GM21786 (cell line): ENCODE measurements around the gene TDP1.
"Not testable (repeated sequence)": the region's sequence is repeated elsewhere in the genome, so short reads cannot be mapped to it uniquely, and the experiment has no call there.

Source experiments
- ATAC-seq: cut with Tn5 transposase; IDR thresholded peaks from one replicate; pipeline ENCODE4 v1.9.1; 2021; ENCODE audit not compliant: unreplicated experiment

Gene TDP1

DNA sequence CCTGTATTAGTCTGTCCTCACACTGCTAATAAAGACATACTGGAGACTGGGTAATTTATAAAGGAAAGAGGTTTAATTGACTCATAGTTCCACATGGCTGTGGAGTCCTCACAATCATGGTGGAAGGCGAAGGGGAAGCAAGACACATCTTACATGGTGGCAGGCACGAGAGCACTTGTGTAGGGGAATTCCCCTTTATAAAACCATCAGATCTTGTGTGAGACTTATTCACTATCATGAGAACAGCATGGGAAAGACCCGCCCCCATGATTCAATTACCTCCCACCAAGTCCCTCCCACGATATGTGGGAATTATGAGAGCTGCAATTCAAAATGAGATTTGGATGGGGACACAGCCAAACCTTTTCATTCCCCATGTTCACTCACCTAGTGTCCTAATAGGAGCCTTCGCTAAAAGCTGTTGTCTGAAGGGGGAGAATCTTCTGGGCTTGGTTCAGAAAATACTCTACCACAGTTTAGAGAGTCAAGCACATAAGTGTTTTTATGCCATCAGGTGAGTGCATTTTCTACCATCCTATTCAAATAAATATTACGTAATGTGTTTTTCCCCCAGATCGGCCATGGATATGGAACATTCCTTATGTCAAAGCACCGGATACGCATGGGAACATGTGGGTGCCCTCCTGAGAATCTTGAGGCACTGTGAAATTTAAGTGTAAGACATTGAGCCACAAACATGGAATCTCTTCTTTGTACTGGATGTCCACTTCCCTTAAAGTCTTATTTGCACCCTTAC is 86.9 kb downstream of the TDP1 start:
- no peak for ATAC-seq

GRCh38 chr14:90045616-90046015 is 89.9 kb downstream of the TDP1 start:
- no peak for ATAC-seq

DNA sequence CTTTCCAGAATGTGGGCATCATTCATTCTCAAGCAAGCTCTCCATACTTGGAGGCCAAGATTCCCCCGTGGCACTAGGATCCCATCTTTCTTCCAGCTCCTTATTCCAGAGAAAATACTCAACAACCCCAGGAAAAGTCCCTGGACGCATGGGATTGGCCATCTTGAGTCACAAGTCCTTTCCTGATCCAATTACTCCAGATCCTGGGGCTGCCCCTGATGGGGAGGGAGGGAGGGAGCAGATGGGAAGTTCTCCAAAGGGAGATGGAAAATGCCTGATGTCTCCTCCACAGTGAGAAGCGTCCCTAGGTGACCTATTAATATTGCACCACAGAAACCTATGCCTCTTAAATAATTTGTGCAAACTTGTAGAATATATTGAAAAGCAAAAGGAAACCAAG is 93.7 kb downstream of the TDP1 start:
- ATAC-seq, result no peak

DNA sequence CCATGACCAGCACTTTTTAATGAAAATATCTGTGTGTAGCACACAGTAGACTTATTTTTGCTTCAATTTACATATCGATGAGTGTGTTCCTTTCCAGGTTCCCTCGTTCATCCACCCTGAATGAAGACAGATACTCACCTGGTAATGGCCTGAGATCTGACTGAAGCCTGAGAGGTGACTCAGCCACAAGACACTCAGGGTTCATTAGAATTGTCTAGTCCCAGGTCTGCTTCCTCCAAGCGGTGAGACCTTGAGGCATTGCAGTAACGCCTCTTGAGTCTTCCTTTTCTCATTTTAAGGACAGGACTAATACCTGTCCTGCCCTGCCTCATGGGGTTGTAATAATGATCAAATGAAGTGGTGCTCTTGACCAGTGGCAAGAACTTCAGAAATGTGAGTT is 94.5 kb downstream of the TDP1 start:
- no peak for ATAC-seq

DNA sequence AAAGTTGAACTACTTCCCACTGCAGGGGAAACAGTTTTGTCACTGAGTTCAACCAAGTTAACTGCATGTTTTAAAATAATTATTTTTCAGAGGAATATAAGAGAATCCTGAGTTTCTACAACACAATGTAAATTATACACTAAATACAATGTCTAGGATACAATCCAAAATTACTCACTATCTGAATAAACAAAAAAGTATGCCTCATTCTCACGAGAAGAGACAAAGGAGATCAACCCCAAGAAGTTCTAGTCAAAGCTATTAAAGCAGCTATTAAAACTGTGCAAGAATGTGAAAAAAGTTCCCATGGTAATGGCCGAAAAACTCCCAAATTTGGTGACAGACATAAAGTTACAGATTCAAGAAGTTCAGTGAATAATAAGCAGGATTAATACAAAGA is 97.3 kb downstream of the TDP1 start:
- no peak for ATAC-seq

DNA sequence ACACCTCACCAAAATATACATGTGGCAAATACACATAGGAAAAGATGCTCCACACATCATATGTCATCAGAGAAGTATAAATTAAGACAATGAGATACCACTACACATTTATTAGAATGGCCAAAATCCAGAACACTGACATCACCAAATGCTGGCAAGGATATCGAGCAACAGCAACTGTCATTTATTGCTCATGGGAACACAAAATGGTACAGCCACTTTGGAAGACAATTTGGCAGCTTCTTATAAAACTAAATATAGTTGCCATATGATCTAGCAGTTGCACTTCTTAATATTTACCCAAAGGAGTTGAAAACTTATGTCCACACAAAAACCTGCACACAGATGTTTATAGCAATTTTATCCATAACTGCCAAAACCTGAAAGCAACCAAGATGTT is 99.1 kb downstream of the TDP1 start:
- no peak for ATAC-seq

DNA sequence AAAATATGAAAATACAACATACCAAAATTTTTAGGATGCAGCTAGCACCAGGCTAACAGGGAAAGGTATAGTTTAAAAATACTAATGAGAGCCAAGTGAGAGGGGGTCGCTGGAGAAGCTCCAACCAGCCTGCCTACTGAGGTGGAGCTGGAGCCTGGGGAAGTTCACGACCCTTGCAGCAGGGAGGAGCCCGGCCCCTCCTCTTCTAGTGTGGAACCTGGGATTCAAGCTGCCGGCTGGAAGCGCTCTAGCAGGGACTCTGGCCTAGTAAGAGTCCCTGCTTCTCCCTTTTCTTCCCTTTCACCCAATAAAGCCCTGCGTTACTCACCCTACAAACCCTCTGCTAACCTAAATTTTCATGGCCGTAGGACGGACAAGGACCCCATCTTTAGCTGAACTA is 101.1 kb downstream of the TDP1 start:
- no peak for ATAC-seq

GRCh38 chr14:90058876-90059458 is 103.2 kb downstream of the TDP1 start:
- ATAC-seq, result no peak

- peak; percentile 54 for ATAC-seq
These were observed 104.7 kb downstream of the TDP1 start for GRCh38 chr14:90060312-90060964.

DNA sequence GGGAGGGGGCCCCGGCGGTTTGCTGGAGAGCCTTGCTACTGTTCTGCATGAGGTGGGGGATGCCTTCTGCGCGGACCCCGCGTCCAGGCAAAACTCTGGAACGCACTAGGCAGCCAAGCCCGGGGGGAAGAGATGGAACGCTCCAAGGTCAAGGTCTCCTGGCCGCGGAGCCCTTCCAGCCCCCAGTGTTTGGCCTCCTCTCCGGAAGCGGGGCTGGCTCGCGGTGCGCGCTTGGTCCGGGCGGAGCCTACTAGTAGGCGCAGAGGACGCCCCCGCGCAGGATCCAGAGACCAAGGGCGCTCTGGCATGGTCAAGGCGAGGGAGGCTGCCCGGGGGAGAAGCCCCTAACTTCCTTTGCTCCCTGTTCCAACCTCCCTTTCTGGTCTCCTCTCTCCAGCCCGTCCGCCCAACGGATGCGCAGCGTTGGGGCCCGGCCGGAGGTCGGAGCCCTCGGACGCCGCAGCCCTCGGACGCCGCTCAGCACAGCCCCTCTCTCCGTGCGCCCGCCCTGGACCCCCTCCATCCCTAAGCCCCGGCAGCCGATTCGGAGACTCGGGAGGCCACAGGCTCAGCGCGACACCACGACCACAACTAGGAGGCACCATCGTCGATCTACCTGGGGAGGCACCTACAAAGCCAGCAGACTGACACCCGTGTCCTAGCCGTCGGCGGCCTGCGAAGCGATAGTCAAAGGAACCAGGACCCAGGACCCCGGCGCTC is 105.4 kb downstream of the TDP1 start:
- no peak for ATAC-seq

- no peak for ATAC-seq
These were observed 106.0 kb downstream of the TDP1 start, which contains the start of gene KCNK13 for GRCh38 chr14:90061685-90062126. Gene KCNK13, plus strand, starts transcription at chr14:90061994. Its CDS starts 212 bp downstream, at chr14:90062206.

GRCh38 chr14:90062127-90062794 is 106.5 kb downstream of the TDP1 start:
- no peak for ATAC-seq

DNA sequence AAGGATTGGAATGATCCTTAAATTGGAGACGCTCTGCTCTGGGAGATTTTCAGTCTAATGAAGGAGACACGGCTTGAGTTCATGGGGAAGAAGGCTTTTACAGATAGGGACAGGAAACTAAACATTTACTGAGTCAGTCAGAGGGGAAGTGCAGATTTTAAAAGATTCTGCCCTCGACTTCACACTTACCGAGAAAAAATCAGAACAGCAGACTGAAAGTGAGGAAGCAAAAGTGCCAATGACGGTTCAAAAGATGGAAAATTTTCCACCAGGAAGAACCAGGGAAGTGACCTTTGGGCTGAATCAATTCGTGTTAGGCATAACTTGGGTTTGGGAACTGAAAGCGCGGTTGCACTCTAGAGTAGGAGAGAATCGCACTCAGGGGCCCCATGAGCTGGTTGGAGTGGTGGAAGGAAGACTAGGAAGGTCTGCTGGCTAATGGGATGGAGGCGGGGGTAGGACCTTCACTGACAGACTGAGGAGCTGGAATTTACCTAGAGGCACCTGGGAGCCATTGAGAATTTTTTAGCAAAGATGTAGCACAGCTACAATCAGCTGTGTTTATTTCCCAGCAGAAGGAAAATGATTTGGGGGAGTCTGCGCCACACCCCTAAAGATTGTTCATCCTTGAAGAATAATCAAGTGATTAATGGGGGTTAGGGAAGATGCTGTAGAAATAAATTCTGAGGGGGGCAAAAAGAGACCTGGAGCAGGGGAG is 107.3 kb downstream of the TDP1 start:
- no peak for ATAC-seq

DNA sequence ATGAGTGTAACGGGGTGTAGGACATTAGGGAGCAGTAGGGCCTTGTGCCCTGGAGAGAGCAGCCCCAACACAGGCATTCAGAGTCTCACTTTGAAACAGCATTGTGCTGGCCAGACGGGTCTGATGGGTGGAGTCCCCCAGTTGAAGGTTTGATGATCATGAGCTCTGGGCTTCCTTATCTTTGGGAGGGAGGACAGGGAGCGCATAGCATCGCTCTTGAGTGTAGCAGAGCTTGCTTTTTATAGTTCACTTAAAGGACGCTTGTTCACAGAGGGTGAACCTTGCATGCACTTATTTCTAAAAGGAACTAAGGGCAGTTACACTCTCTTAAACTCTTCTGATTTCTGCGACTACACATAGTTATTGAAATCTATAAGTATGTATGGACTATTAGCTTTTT is 116.6 kb downstream of the TDP1 start:
- no peak for ATAC-seq

- ATAC-seq, result no peak
These were observed 123.8 kb downstream of the TDP1 start for GRCh38 chr14:90079576-90079975.

DNA sequence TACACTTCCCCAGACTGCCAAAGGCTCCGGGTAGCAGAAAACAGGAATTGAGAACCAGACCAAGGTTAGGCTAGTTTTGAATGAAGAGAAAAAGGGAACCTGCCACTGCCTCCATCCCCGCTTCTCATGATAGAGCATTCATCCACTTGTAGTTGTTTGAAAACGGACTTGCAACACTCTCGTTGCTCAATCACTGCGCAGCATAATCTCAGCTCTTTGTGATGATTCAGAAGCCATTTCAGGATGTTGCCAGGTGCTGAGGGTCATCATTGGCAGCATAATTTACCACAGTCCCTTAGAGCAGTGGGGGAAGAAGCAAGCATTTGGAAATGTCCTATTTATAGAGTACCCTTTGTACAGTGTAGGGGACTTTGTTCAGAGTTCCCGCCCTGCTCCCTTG is 131.7 kb downstream of the TDP1 start:
- ATAC-seq, result no peak

GRCh38 chr14:90088176-90088575 is 132.4 kb downstream of the TDP1 start:
- no peak for ATAC-seq

DNA sequence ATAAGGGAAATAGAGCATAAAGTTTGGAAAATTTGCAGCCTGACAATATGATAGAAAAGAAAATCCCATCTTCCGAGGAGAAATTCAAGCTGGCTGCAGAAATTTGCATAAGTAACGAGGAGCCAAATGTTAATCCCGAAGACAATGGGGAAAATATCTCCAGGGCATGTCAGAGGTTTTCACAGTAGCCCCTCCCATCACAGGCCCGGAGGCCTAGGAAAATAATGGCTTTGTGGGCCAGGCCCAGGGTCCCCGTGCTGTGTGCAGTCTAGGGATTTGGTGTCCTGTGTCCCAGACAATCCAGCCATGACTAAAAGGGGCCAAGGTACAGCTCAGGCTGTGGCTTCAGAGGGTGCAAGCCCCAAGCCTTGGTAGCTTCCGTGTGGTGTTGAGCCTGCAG is 133.8 kb downstream of the TDP1 start:
- not testable (repeated sequence) for ATAC-seq

DNA sequence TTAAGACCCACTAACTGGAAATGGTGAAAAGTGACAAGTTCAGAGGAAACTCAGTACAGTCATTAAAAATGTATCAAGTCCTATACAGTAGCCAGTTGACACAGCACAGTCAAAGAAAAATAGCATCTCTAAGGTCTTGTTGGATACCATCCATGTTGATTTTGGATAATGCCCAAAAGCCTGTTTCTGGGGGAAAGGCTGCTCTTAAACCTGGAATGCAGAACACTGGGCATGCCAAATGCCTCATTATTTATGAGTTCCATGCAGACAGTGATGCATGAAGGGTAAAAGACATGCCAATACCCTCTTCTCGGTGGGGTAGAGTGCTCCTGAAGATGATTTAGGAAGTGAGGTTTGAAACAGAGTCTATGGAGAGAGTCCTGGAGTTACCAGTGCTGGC is 135.7 kb downstream of the TDP1 start:
- ATAC-seq, result no peak

DNA sequence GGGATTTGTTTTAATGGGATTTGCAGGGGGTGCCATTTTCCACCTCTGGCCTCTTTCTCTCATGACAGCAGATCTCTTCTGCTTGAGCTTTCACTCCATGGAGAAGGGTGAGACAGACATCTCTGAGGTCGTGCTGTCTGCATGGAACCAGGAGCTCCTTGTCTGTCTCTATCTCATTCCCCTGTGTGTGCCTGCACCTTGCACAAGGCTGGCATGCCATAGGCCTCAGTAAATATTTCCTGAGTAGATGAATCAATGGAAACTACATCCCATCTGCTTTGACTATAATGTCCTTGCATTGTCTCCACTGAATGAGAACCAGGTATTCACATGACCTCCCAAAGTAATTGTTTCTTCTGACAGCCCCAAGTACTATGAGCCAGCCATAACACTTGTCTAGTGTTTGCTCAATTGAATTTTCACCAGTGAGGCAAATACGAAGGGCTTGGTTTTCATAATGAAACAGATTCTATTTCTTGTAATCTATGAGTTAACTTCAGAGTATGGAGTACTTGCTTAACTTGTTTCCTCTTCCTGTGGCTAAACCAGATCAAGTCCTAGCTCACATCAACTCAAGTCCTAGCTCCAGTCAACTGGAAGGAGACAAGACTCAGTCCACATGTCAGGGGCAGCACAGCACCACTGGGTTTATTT is 138.3 kb downstream of the TDP1 start:
- no peak for ATAC-seq
